ENCODE measurements around the gene FMNL3. TPM values are rescaled to one million over a fixed set of nuclear protein-coding genes. Genes with fewer than 3 reads are reported as not detected.
A peak's percentile ranks its signal among the peaks of the same experiment; 100 is the strongest.

The FMNL3 gene
- total RNA-seq, 1 donor from 2014 or later = 46.1 TPM

GRCh38 chr12:49687941-49688340 is 19.3 kb downstream of the FMNL3 start:
- peaks cover 1% of the 10 kb centered on the region for H3K36me3 Mint-ChIP-seq (ENCODE audit: low read depth)
- H3K4me1 Mint-ChIP-seq (ENCODE audit: low read depth) = peaks cover 48% of the 10 kb centered on the region
- peaks cover 2% of the 10 kb centered on the region for H3K27me3 Mint-ChIP-seq (ENCODE audit: insufficient read depth)
- no peak for DNase-seq (ENCODE audit: low spot score)
- H3K27ac Mint-ChIP-seq = no peak overlapping the region
- H3K4me3 Mint-ChIP-seq = no peak overlapping the region
- no peaks in the 10 kb centered on the region for H3K9me3 Mint-ChIP-seq
- intact Hi-C loops (cut with micrococcal nuclease) = no loop called here

DNA sequence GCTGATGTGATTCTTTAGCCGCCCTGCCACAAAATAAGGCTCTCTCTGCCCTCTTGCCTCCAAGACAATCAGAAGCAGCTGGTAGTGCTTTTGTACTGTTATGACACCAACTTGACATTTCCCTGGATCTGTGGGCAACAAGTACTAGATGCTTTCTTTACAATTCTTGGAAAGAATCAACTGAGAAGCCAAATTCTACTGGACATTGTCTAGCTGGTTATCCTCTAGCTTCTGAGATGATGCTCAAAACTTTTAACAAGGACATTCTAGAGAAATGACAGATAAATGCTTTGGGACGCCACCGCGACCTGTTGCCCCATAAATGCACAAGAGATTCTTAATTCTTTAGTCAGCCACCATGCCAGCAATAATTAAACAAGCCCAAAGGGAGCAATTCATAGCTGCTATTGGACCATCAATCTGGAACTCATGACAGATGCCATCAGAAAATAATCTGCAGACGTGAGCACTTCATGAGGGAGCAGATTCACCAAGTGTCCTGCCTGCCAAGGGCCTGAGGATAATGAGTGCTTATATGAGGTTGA is 22.8 kb downstream of the FMNL3 start:
- Mint-ChIP-seq H3K36me3 (ENCODE audit: low read depth) (peaks cover 1% of the 10 kb centered on the region), H3K27me3 (ENCODE audit: insufficient read depth) (peaks cover 2% of the 10 kb centered on the region), H3K4me1 (ENCODE audit: low read depth) (peaks cover 42% of the 10 kb centered on the region), H3K4me3 (no peak overlapping the region), H3K9me3 (no peaks in the 10 kb centered on the region), H3K27ac (no peak overlapping the region)
- intact Hi-C loops (cut with micrococcal nuclease) = no loop called here
- DNase-seq (ENCODE audit: low spot score) = no peak

GRCh38 chr12:49683599-49684309 is 23.5 kb downstream of the FMNL3 start:
- intact Hi-C loops (cut with micrococcal nuclease) = no loop called here
- peaks cover 2% of the 10 kb centered on the region for H3K27me3 Mint-ChIP-seq (ENCODE audit: insufficient read depth)
- no peak overlapping the region for H3K27ac Mint-ChIP-seq
- DNase-seq (ENCODE audit: low spot score) = no peak
- H3K36me3 Mint-ChIP-seq (ENCODE audit: low read depth) = peaks cover 1% of the 10 kb centered on the region
- no peak overlapping the region for H3K4me3 Mint-ChIP-seq
- H3K4me1 Mint-ChIP-seq (ENCODE audit: low read depth) = peaks cover 37% of the 10 kb centered on the region
- H3K9me3 Mint-ChIP-seq = no peaks in the 10 kb centered on the region

DNA sequence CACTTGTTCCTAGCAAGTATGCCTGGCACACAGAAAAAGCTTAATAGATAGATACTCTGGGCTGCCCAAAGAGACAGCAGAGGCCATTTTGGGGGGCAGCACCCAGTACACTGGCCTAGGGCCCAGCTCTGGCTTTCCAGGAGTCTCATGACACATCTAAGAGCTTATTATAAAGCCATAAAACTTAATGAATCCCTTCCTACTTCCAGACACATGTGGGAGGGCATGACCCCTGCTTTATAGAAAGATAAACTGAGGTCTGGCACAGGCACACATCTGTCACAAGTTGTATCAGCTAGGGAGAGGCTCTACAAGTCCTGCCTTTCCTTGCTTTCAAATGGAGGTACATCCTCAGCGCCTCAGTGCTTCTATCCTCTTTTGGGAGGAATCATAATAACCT is 27.1 kb downstream of the FMNL3 start:
- Mint-ChIP-seq H3K36me3 (ENCODE audit: low read depth) (peaks cover 2% of the 10 kb centered on the region), H3K27ac (no peak overlapping the region), H3K9me3 (no peaks in the 10 kb centered on the region), H3K27me3 (ENCODE audit: insufficient read depth) (peaks cover 2% of the 10 kb centered on the region), H3K4me3 (no peak overlapping the region), H3K4me1 (ENCODE audit: low read depth) (peaks cover 43% of the 10 kb centered on the region)
- DNase-seq (ENCODE audit: low spot score) = no peak
- intact Hi-C loops (cut with micrococcal nuclease) = no loop called here

GRCh38 chr12:49678711-49679110 is 28.5 kb downstream of the FMNL3 start:
- no peak for DNase-seq (ENCODE audit: low spot score)
- Mint-ChIP-seq H3K4me3 (no peak overlapping the region), H3K4me1 (ENCODE audit: low read depth) (peaks cover 45% of the 10 kb centered on the region), H3K27ac (no peak overlapping the region), H3K27me3 (ENCODE audit: insufficient read depth) (no peaks in the 10 kb centered on the region), H3K36me3 (ENCODE audit: low read depth) (peaks cover 2% of the 10 kb centered on the region), H3K9me3 (no peaks in the 10 kb centered on the region)
- intact Hi-C loops (cut with micrococcal nuclease) = no loop called here

DNA sequence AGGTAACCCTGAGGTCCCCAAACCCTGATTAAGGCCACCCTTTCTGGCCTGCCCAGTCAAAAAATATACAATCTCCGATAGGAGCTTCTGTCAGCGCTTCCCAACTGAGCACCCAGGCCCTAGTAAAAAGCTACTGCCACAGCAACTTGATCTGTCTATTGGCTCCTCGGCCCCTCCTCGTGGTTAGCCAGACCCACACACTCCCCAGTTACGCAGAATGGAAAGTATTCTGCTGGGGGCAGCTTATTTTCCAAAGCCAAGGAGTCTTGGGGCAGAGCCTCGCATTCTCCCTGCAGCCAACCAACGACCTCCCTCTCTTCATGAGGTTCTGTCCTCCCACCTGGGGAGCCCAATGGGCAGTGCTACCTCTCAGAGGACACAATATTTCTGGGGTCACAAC is 32.1 kb downstream of the FMNL3 start:
- H3K9me3 Mint-ChIP-seq = no peaks in the 10 kb centered on the region

GRCh38 chr12:49674318-49674981 is 32.8 kb downstream of the FMNL3 start:
- Mint-ChIP-seq H3K4me3 (peak overlapping the region; percentile 16), H3K27me3 (ENCODE audit: insufficient read depth) (no peaks in the 10 kb centered on the region), H3K4me1 (ENCODE audit: low read depth) (peaks cover 78% of the 10 kb centered on the region), H3K9me3 (no peaks in the 10 kb centered on the region), H3K27ac (peak overlapping the region; percentile 89), H3K36me3 (ENCODE audit: low read depth) (peaks cover 9% of the 10 kb centered on the region)
- intact Hi-C loops (cut with micrococcal nuclease) = loop anchor here (2.0 kb wide), 1 partner anchor 14 kb away; no protein-coding TSS in a partner anchor
- DNase-seq (ENCODE audit: low spot score) = no peak

More for the DNA sequence above, 32.1 kb downstream of the FMNL3 start:
- Mint-ChIP-seq H3K4me1 (ENCODE audit: low read depth) (peaks cover 71% of the 10 kb centered on the region), H3K27me3 (ENCODE audit: insufficient read depth) (no peaks in the 10 kb centered on the region), H3K4me3 (no peak overlapping the region), H3K36me3 (ENCODE audit: low read depth) (peaks cover 6% of the 10 kb centered on the region), H3K27ac (no peak overlapping the region)
- intact Hi-C loops (cut with micrococcal nuclease) = loop anchor here (2.0 kb wide), 1 partner anchor 14 kb away; no protein-coding TSS in a partner anchor
- DNase-seq (ENCODE audit: low spot score) = no peak

DNA sequence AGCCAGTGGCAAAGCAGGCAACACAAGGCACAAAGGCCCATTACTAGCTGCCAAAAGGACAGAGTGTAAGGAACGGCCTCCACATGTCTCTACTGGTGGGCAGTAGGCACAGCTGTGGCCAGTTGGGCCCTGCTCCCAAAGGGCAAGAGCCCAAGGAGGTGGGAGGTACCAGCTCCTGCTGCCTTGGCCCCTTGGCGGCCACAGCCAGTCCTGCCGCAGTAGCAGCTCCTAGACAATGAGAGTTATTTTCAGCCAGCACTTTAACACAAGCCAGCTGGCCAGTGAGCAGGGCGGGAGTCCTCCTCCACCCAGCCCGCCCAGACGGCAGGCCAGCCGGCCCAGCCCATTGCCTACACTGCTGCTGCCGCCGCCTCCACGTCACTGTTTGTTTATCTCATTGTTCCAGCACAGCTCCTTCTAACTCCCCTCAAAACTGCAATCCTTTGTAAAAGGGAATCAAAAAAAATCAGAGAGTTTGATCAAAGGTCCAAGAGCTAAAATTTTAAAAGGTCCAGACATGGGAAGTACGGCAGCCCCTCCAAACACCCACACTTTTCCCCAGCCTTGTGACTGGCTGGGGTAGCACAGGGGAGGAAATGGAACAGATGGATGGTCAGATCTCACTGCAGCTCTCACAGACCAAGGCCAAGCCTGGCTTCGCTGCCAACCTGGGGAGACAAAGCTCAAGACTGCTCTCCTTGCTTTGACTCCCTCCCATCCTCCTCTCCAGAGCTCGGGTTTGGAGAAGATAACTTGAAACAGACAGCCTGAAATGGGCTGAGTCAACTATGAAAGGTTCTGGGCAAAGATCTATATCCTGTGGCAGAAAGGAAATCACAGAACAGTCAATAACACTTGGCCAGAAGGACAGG is 33.5 kb downstream of the FMNL3 start:
- H3K36me3 Mint-ChIP-seq (ENCODE audit: low read depth) = peaks cover 9% of the 10 kb centered on the region
- H3K27ac Mint-ChIP-seq = peak overlapping the region; percentile 89
- H3K4me3 Mint-ChIP-seq = peak overlapping the region; percentile 16
- DNase-seq (ENCODE audit: low spot score) = no peak
- H3K9me3 Mint-ChIP-seq = no peaks in the 10 kb centered on the region
- no peaks in the 10 kb centered on the region for H3K27me3 Mint-ChIP-seq (ENCODE audit: insufficient read depth)
- peaks cover 84% of the 10 kb centered on the region for H3K4me1 Mint-ChIP-seq (ENCODE audit: low read depth)
- intact Hi-C loops (cut with micrococcal nuclease) = loop anchor here (2.0 kb wide), 1 partner anchor 13 kb away; no protein-coding TSS in a partner anchor

DNA sequence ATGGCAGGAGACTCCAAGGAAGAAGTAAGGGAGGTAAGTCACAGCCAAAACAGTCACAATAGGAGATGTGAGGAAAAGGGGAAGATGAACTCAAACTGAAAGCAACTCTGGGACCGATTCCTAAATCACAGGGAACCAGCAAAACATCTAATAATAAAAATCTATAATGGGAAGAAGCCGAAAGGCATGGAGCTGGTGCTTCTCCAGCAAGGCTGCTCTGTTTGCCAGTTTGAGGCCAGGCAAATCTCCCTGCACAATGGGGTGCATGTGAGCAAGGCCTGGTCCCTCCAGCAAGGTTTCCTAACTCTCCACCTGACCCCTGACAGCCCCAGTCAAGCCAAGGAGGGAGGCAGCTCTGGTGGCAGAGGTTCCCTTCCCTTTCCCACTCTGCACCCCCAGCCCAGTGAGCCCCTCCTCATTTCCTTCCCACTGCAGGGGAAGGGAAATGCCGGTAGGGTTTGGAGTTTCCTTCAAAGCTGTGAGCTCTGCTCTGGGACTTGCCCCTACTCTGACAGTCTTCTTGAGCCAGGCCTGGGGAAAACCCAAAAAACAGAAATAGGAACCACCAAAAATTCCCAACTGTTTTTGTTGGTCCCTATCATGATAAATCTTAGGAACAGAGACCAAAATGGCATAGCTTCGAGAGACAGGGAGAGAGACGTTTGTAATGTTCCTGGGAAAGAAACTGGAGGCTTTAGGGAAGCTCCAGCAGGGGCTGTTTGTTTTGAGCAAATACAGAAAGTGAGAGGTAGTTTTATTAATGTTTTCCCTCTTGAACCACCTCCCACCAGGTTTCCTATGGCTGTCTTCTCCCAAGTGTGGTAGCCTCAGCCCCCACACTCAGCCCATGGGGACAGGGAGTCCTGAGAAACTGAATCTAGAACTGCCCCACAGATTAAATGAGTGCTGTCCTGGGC is 34.6 kb downstream of the FMNL3 start:
- H3K4me3 Mint-ChIP-seq = peak overlapping the region; percentile 32

GRCh38 chr12:49671031-49671765 is 36.0 kb downstream of the FMNL3 start:
- peak; percentile 12 for DNase-seq (ENCODE audit: low spot score)
- Mint-ChIP-seq H3K27me3 (ENCODE audit: insufficient read depth) (no peaks in the 10 kb centered on the region), H3K9me3 (no peaks in the 10 kb centered on the region), H3K4me1 (ENCODE audit: low read depth) (peaks cover 94% of the 10 kb centered on the region), H3K4me3 (peak overlapping the region; percentile 64), H3K36me3 (ENCODE audit: low read depth) (peaks cover 22% of the 10 kb centered on the region), H3K27ac (peak overlapping the region; percentile 89)
- intact Hi-C loops (cut with micrococcal nuclease) = loop anchor here (1.0 kb wide), 2 partner anchors 8 to 28 kb away; no protein-coding TSS in a partner anchor

More for the DNA sequence above, 34.6 kb downstream of the FMNL3 start:
- Mint-ChIP-seq H3K27me3 (ENCODE audit: insufficient read depth) (no peaks in the 10 kb centered on the region), H3K27ac (peak overlapping the region; percentile 89), H3K9me3 (no peaks in the 10 kb centered on the region), H3K4me1 (ENCODE audit: low read depth) (peaks cover 96% of the 10 kb centered on the region), H3K36me3 (ENCODE audit: low read depth) (peaks cover 16% of the 10 kb centered on the region)
- DNase-seq (ENCODE audit: low spot score) = no peak
- intact Hi-C loops (cut with micrococcal nuclease) = no loop called here

DNA sequence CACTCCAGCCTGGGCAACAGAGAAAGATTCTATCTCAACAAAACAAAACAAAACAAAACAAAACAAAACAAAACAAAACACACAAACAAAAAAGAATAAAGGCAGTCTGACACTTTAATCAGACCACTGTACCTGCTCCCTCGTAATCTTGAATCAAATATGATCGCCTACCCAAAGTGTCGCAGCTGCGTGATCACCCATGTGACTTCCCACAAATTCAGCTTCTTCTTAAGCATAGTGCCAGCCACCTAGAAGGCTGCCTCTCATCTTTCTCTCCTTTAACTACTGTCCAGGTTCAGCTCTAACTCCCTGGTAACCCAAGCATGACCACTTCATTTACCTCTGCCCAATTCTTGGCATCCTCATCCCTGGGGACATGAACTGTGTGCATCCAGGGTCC is 37.4 kb downstream of the FMNL3 start:
- Mint-ChIP-seq H3K9me3 (no peaks in the 10 kb centered on the region), H3K4me3 (no peak overlapping the region), H3K4me1 (ENCODE audit: low read depth) (peaks cover 88% of the 10 kb centered on the region), H3K36me3 (ENCODE audit: low read depth) (peaks cover 33% of the 10 kb centered on the region), H3K27ac (peak overlapping the region; percentile 7), H3K27me3 (ENCODE audit: insufficient read depth) (no peaks in the 10 kb centered on the region)
- intact Hi-C loops (cut with micrococcal nuclease) = no loop called here
- DNase-seq (ENCODE audit: low spot score) = no peak
